Measurements from ENCODE around the gene COL26A1.

The COL26A1 gene

DNA sequence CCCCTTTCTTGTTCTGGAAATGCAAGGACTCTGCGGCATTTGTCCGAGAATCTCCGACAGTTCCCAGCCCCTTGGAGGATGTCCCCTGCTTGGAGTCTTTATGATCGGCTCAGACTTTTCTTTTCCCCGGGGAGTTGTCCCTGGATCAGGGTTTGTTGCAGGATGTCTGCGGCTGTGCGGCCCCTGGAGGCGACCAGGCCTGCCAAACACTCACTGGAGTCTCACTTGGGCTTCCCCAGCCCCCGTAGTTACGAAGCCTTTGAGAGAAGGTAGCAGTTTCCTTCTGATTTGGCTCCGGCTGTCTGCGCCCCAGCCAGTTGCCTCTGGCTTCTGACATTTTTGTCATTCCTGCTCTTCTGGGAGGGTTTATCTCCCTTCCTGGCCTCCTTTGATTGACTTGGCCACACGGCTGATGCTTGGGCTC lies 16.1 kb downstream of the COL26A1 start:
- DNase-seq (ENCODE audit: low read depth in 1 of 2, low spot score in 1 of 2): no peak
- in situ Hi-C loops (cut with HindIII; ENCODE audit: low pct_unique_long_range_greater_than_20kb, low sequenced_read_pairs): no loop called here
- no peak for TF ChIP-seq JUND (IDR thresholded peaks at IDR 0.05; ENCODE audit: low read depth)

DNA sequence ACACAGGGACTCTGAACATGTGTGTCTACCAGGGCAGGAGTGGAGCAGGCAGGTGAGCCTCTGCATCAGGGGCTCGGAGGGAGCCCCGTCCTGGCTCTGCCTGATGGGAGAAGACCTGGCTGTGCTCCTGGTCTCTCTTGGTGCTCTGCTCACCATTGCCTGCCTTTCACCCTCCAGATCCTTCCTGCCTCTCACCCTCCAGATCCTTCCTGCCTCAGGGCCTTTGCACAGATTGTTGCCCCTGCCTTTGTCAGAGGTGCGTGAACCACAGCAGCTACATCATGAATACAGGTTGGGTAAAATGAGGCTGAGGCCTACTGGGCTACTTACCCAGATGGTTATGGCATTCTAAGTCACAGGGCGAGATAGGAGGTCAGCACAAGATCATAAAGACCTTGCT lies 16.6 kb downstream of the COL26A1 start:
- in situ Hi-C loops (cut with HindIII; ENCODE audit: low pct_unique_long_range_greater_than_20kb, low sequenced_read_pairs): no loop called here
- DNase-seq (ENCODE audit: low read depth in 1 of 2, low spot score in 1 of 2): no peak
- TF ChIP-seq JUND (IDR thresholded peaks at IDR 0.05; ENCODE audit: low read depth): no peak

DNA sequence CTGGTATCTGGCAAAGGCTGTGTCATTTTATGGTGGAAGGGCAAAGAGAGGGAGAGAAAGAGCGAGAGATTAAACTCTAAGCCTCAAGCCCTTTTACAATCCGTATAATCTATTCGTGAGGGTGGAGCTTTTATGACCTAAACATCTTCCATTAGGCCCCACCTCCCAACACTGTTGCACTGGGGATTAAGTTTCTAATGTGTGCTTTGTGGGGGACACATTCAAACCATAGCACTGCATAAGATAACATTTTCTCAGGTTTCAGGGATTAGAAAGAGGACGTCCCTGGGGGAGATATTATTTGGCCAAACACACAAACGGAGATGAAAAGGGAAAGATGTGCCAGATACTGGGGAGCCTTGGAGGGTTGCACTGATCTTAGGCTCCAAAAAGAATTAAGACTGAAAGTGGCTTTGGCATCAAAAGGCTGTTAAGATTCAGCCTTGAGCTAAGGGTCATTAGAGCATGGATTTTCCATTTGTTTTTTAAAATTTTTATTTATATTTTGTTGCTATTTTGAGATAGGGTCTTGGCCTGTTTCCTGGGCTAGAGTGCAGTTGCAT lies 19.0 kb downstream of the COL26A1 start:
- DNase-seq (ENCODE audit: low read depth in 1 of 2, low spot score in 1 of 2): no peak
- in situ Hi-C loops (cut with HindIII; ENCODE audit: low pct_unique_long_range_greater_than_20kb, low sequenced_read_pairs): no loop called here

DNA sequence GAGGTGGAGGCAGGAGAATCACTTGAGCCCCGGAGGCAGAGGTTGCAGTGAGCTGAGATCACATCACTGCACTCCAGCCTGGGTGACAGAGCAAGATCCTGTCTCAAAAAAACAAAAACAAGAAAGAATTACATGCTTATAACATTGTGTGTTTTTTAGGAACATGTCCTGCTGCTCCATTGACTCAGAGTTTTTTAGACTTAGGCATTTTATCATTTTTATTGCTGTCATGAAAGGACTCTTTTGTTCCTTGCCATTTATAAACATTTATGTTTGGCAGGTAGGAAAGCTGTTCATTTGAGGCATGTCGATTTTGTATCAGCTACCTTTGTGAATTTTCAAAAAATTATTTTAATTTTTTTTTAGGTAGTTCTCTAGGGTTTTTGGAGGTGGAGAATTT lies 20.3 kb downstream of the COL26A1 start:
- in situ Hi-C loops (cut with HindIII; ENCODE audit: low pct_unique_long_range_greater_than_20kb, low sequenced_read_pairs): no loop called here
- DNase-seq (ENCODE audit: low read depth in 1 of 2, low spot score in 1 of 2): no peak
- no peak for TF ChIP-seq JUND (IDR thresholded peaks at IDR 0.05; ENCODE audit: low read depth)

More for the DNA sequence above, 19.0 kb downstream of the COL26A1 start:
- TF ChIP-seq JUND (IDR thresholded peaks at IDR 0.05; ENCODE audit: low read depth): no peak

DNA sequence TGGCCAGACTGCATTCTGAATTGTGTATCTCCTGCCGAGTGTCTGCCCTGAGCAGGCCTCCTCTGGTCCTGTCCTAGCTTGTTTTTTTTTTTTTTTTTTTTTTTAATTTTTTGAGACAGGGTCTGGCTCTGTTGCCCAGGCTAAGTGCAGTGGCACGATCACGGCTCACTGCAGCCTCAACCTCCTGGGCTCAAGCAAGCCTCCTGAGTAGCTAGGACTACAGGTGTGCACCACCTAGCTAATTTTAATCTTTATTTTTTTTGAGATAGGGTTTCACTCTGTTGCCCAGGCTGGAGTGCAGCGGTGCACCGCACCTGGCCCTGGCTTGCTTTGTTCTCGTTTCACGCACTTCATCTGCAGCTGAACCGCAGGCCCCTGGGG lies 23.5 kb downstream of the COL26A1 start:
- in situ Hi-C loops (cut with HindIII; ENCODE audit: low pct_unique_long_range_greater_than_20kb, low sequenced_read_pairs): no loop called here
- TF ChIP-seq JUND (IDR thresholded peaks at IDR 0.05; ENCODE audit: low read depth): no peak
- DNase-seq (ENCODE audit: low read depth in 1 of 2, low spot score in 1 of 2): no peak

DNA sequence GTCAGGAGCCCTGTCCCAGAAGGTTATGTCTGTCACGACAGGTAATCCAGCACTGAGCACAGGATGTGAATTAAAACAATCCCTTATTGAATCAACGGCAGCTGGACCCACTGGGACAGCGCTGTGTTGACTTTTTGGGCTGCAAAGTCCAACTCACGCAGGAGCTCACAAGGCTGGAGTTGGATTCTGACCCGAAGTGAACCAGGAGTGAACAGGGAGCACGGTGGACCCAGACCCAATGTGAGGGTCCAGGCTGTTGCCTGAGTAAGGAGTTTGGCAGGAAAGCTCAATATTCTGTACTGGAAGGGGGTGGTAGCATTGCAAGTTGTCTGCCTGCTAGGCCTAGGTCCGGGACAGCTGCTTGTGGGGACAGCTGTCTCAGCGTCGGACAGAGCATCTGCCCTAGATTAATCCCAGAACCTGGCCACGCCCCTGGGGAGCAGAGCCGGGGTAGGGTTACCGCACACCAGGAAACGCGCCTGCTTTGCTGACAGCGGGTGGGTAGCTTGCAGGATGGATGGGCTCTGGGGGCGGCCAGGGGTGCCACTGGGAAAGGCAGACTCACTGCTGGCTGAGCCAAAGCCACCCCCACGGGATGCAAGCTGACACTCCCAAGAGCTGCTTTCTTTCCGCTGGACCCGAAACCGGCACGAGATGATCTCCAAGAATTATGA lies 24.0 kb downstream of the COL26A1 start:
- in situ Hi-C loops (cut with HindIII; ENCODE audit: low pct_unique_long_range_greater_than_20kb, low sequenced_read_pairs): no loop called here
- no peak for DNase-seq (ENCODE audit: low read depth in 1 of 2, low spot score in 1 of 2)
- TF ChIP-seq JUND (IDR thresholded peaks at IDR 0.05; ENCODE audit: low read depth): no peak

DNA sequence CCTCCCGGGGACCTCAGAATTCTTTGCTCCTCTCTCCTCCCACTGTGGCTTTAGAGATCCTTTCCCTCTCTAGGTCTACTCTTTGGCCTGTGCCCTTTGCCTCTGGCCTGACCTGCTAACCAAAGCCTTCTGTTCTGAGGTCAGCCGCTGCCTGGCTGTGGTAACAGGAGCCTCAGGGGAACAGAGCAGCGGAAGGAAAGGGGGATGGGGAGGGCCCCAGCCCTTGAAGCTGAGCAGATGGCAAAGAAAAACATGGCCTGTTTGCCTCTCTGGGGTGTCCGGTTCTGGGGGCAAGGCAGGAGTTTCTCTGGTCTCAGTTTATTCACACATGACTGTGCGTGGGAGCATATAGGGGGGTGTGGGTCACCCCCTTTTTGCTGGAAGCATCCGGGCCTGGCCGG lies 28.2 kb downstream of the COL26A1 start:
- no peak for TF ChIP-seq JUND (IDR thresholded peaks at IDR 0.05; ENCODE audit: low read depth)
- DNase-seq (ENCODE audit: low read depth in 1 of 2, low spot score in 1 of 2): no peak
- in situ Hi-C loops (cut with HindIII; ENCODE audit: low pct_unique_long_range_greater_than_20kb, low sequenced_read_pairs): no loop called here

DNA sequence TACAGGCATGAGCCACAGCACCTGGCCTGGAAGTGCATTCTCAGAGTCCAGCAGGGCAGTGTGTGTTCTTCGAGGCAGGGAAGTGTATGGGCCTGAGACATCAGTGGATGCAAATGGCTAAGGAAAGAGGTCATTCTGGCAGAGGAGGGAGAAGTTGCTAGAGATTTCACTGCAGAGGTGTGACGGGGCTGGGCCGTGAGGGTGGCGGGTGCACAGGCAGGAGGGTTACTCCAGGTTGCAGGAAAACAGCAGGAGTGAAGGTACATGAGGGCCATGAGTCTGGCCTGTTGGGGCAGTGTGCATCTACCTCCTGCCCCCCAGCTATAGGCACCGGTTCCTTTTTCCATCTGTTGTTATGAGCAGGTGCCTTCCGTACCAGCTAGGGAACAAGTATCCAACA lies 29.3 kb downstream of the COL26A1 start:
- no peak for DNase-seq (ENCODE audit: low read depth in 1 of 2, low spot score in 1 of 2)
- TF ChIP-seq JUND (IDR thresholded peaks at IDR 0.05; ENCODE audit: low read depth): no peak
- in situ Hi-C loops (cut with HindIII; ENCODE audit: low pct_unique_long_range_greater_than_20kb, low sequenced_read_pairs): no loop called here

DNA sequence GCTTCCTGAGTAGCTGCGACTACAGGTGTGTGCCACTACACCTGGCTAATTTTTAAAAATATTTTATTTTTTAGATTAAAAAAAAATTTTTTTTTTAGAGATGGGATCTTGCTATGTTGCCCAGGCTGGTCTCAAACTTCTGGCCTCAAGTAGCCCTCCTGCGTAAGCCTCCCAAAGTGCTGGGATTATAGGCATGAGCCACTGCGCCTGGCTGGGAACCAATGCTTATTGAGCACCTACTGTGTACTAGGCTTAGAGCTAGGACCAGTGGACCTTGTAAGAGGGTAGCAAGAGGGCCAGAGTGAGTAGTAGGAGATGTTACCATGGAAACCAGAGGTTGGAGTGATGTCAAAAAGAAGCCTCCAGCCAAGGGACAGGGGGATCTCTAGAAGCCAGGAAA lies 31.2 kb downstream of the COL26A1 start:
- no peak for TF ChIP-seq JUND (IDR thresholded peaks at IDR 0.05; ENCODE audit: low read depth)
- in situ Hi-C loops (cut with HindIII; ENCODE audit: low pct_unique_long_range_greater_than_20kb, low sequenced_read_pairs): no loop called here
- no peak for DNase-seq (ENCODE audit: low read depth in 1 of 2, low spot score in 1 of 2)

DNA sequence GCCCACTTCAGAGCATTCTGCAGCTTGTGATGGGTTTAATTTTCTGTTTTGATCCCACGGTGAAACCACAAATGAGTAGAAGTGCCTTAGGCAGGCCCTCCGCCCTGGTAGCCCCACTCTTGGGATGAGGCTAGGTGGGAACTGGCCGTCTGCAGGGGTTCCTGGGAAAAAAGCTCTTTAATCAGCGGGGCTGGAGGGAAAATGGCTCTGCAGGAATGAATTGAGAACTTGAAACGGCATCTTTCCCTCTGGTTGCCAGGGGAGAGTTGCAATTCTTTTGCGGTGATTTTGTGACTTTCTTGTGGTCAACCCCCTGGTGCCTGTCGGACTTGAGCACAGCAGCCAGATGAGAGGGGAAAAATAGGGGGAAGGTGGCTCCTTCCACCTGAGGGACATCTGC lies 32.7 kb downstream of the COL26A1 start:
- DNase-seq (ENCODE audit: low read depth in 1 of 2, low spot score in 1 of 2): no peak
- TF ChIP-seq JUND (IDR thresholded peaks at IDR 0.05; ENCODE audit: low read depth): no peak
- in situ Hi-C loops (cut with HindIII; ENCODE audit: low pct_unique_long_range_greater_than_20kb, low sequenced_read_pairs): no loop called here

DNA sequence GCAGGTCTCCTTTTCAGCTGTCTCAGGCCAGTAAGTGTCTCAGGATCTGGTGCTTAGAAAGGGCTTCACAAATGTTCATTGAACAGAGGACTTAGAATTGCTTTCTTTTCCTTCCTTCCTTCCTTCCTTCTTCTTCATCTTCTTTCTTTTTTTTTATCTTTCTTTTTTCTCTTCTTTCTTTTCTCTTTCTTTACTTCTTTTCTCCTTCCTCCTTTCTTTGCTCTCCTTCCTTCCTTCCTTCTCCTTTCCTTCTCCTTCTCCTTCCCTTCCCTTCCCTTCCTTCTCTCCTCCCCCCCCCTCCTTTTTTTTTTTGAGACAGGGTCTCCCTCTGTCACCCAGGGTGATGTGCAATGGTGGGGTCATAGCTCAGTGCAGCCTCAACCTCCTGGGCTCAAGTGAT lies 34.6 kb downstream of the COL26A1 start:
- in situ Hi-C loops (cut with HindIII; ENCODE audit: low pct_unique_long_range_greater_than_20kb, low sequenced_read_pairs): no loop called here
- no peak for DNase-seq (ENCODE audit: low read depth in 1 of 2, low spot score in 1 of 2)
- TF ChIP-seq JUND (IDR thresholded peaks at IDR 0.05; ENCODE audit: low read depth): no peak

DNA sequence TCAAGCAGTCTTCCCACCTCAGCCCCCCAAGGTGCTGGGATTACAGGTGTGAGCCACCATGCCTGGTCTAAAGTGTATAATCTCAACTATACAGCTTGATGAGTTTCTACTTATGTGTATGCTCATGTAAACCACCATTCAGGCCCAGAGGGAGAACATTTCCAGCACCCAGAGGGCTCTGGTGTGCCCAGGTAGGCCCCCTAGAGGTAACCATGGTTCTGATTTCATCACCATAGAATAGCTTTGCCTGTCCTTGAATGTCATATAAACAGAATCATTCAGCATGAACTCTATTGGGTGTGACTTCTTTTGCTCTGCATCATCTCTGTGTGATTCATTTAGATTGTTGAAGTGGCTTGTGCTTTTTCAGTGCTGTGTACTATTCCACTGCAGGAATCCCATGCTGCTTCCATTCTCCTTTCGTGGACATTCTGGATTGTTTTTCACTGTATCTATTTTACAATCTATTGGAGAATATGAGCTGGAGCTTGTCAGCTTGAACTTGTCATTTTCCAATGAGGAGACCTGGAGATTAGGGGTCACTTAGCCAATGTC lies 35.2 kb downstream of the COL26A1 start:
- TF ChIP-seq JUND (IDR thresholded peaks at IDR 0.05; ENCODE audit: low read depth): no peak
- no peak for DNase-seq (ENCODE audit: low read depth in 1 of 2, low spot score in 1 of 2)
- in situ Hi-C loops (cut with HindIII; ENCODE audit: low pct_unique_long_range_greater_than_20kb, low sequenced_read_pairs): no loop called here

DNA sequence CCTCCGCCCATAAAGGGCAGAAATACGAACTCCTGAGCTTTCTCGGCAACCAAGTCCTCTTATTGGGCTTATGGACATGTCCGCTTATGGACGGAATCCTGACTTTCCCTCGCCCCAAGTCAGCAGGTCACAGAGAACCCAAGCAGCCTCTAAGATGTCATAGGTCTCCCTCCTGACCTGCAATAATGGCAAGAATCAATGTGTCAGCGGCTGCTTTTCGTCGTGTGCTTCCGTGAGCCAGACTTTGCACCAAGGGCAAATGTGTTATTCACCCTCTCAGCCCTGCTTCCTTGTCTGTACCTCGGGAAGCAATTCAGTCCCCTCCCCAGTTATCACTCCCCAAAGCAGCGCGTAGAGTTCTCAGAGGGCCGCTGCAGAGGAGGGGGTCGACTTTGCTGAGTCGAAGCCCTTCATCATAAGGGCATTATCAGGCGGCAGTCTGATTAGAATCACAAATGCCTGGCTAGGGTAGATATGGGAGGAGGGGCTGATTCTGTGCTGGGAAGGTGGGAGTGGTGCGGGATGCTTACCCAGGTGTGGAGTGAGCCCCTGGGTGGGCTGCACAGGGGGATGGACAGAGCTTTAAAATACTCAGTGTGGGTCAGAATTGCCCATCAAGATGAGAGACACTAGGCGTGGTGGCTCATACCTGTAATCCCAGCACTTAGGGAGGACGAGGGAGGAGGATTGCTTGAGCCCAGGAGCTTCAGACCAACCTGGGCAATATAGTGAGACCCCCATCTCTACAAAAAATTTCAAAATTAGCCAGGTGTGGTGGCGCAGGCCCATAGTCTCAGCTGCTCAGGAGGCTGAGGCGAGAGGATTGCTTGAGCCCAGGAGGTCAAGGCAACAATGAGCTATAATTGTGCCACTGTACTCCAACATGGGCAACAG lies 36.0 kb downstream of the COL26A1 start:
- TF ChIP-seq JUND (IDR thresholded peaks at IDR 0.05; ENCODE audit: low read depth): no peak
- DNase-seq (ENCODE audit: low read depth in 1 of 2, low spot score in 1 of 2): no peak
- in situ Hi-C loops (cut with HindIII; ENCODE audit: low pct_unique_long_range_greater_than_20kb, low sequenced_read_pairs): no loop called here

Data from T47D (cell line).